Smooth muscle cell (in vitro differentiated cells): Measurements from ENCODE around the gene NID1. TPM values are rescaled to one million over a fixed set of nuclear protein-coding genes. Genes with fewer than 3 reads are reported as not detected.
A peak's percentile ranks its signal among the peaks of the same experiment; 100 is the strongest.

Experiments used
- DNase-seq: peaks from one replicate; lab custom pipeline; 2025; ENCODE audit not compliant: unreplicated experiment; lab: John Stamatoyannopoulos, UW
- H2AFZ ChIP-seq: fragments of 200-600 bp; sonication (generic); 2 replicates; pipeline ENCODE4 v1.6.0; 2016; ENCODE audit warnings: antibody characterized with exemption, low read depth, mild to moderate bottlenecking
- H3F3A ChIP-seq: fragments of 200-600 bp; sonication (generic); 2 replicates; pipeline ENCODE4 v1.6.0; 2017; ENCODE audit warnings: antibody characterized with exemption, low read depth
- H3K27ac ChIP-seq: fragments of 200-600 bp; sonication (generic); 2 replicates; pipeline ENCODE4 v1.5.1; 2016; ENCODE audit warnings: low read depth, mild to moderate bottlenecking
- H3K27me3 ChIP-seq: fragments of 200-600 bp; sonication (generic); 2 replicates; pipeline ENCODE4 v1.6.1; 2016; ENCODE audit warnings: low read depth, mild to moderate bottlenecking
- H3K36me3 ChIP-seq: fragments of 200-600 bp; sonication (generic); 2 replicates; pipeline ENCODE4 v1.5.1; 2016; ENCODE audit warnings: low read depth
- H3K4me1 ChIP-seq: fragments of 200-600 bp; sonication (generic); 2 replicates; pipeline ENCODE4 v1.5.1; 2016; ENCODE audit warnings: low read depth
- H3K4me2 ChIP-seq: fragments of 200-600 bp; sonication (generic); 2 replicates; pipeline ENCODE4 v1.6.0; 2016; ENCODE audit warnings: mild to moderate bottlenecking
- H3K4me3 ChIP-seq: fragments of 200-600 bp; sonication (generic); 2 replicates; pipeline ENCODE4 v1.5.1; 2016; ENCODE audit warnings: mild to moderate bottlenecking
- H3K79me2 ChIP-seq: fragments of 200-600 bp; sonication (generic); 2 replicates; pipeline ENCODE4 v1.6.0; 2016; ENCODE audit warnings: low read depth, mild to moderate bottlenecking
- H3K9ac ChIP-seq: fragments of 200-600 bp; sonication (generic); 2 replicates; pipeline ENCODE4 v1.6.0; 2016; ENCODE audit warnings: low read depth
- H3K9me3 ChIP-seq: fragments of 200-600 bp; sonication (generic); replicated peaks from 2 replicates; pipeline ENCODE4 v1.5.1; 2016; ENCODE audit warnings: low read depth
- H4K20me1 ChIP-seq: fragments of 200-600 bp; sonication (generic); 2 replicates; pipeline ENCODE4 v1.6.0; 2016; ENCODE audit warnings: low read depth
- CTCF ChIP-seq: fragments of 200-600 bp; sonication (generic); IDR thresholded peaks from 2 replicates; pipeline ENCODE4 v1.5.1; 2017; ENCODE audit warnings: borderline replicate concordance, mild to moderate bottlenecking, antibody characterized with exemption; ENCODE audit not compliant: insufficient read depth, poor library complexity, severe bottlenecking
- WGBS: methylation state at CpG from one replicate; pipeline ENCODE4 v1.1.7; 2016; ENCODE audit warnings: low lambda C conversion rate; 5-methylcytosine and 5-hydroxymethylcytosine counted together
- polyA plus RNA-seq: library from polyadenylated mRNA; unstranded; fragments of >200 nt; fragmentation: Nextera tagmentation; extraction: Ambion mirVana; gene quantifications from 2 replicates; pipeline ENCODE4 v1.2.1, GENCODE V29; 2016
- total RNA-seq: library from RNA; depleted of rRNA; stranded (reverse); fragments of >200 nt; gene quantifications from 2 replicates; pipeline ENCODE4 v1.2.3, GENCODE V29; 2014

The NID1 gene
- total and polyA plus RNA-seq, 2 experiments from 2014 or later, result 52.9 to 74.1 TPM

GRCh38 chr1:235946571-235946981 is 118.3 kb downstream of the NID1 start:
- Histone ChIP-seq H3K36me3 (no peaks in the 10 kb centered on the region), H3K4me3 (no peak overlapping the region), H3K27me3 (no peaks in the 10 kb centered on the region), H3K9me3 (no peaks in the 10 kb centered on the region), H3K9ac (no peak overlapping the region), H3K4me1 (peaks cover 5% of the 10 kb centered on the region), H3K4me2 (no peak overlapping the region), H3F3A (peaks cover 12% of the 10 kb centered on the region), H2AFZ (no peak overlapping the region), H4K20me1 (no peaks in the 10 kb centered on the region), H3K27ac (no peak overlapping the region), H3K79me2 (no peaks in the 10 kb centered on the region)
- WGBS, result 71% methylated on average over 5 of the region's 5 CpGs
- no peak for DNase-seq
- no peak for TF ChIP-seq CTCF

DNA sequence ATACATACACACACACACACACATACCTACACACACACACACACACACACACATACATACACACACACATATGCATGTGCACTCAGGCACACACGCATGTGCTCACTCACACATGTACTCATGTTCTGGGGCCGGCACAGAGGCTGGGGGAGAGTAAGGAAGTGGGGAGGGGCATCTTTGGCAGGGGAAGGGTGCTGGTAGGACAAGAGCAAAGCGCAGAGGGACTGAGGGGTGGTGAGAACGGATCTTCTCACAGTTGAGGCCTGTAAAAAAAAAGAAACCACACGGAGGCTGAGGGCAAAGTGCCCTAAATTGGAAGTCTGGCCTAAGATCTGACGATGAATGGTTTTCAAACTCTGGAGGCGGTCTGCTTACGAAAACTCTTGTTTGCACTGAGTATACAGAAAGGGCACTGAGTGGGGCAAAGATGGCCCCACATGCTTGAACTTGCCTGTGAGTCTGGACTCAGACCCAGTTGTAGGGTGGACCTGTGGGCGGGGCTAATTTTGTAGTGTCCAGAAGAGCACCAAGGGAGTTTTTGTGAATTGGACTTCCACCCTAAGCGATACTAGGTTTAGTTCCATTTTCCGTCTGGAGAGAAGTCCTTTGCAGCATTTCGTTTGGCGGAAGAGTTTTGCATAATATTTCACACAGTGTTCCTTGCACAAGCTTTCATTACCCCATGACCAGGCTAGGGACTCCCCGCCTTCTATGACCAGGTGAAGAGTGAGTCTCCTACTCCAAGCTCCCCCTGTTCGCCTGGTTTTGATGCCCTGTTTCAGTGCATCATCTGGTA is 118.9 kb downstream of the NID1 start:
- no peak for TF ChIP-seq CTCF
- no peaks in the 10 kb centered on the region for H4K20me1 ChIP-seq
- no peaks in the 10 kb centered on the region for H3K27me3 ChIP-seq
- H3K79me2 ChIP-seq, result no peaks in the 10 kb centered on the region
- peaks cover 12% of the 10 kb centered on the region for H3F3A ChIP-seq
- H3K9me3 ChIP-seq, result no peaks in the 10 kb centered on the region
- no peak overlapping the region for H3K27ac ChIP-seq
- no peak overlapping the region for H3K4me2 ChIP-seq
- no peaks in the 10 kb centered on the region for H3K36me3 ChIP-seq
- no peak overlapping the region for H3K4me3 ChIP-seq
- H2AFZ ChIP-seq, result no peak overlapping the region
- DNase-seq, result no peak
- H3K4me1 ChIP-seq, result peaks cover 5% of the 10 kb centered on the region
- 96% methylated on average over 15 of the region's 15 CpGs for WGBS
- no peak overlapping the region for H3K9ac ChIP-seq

DNA sequence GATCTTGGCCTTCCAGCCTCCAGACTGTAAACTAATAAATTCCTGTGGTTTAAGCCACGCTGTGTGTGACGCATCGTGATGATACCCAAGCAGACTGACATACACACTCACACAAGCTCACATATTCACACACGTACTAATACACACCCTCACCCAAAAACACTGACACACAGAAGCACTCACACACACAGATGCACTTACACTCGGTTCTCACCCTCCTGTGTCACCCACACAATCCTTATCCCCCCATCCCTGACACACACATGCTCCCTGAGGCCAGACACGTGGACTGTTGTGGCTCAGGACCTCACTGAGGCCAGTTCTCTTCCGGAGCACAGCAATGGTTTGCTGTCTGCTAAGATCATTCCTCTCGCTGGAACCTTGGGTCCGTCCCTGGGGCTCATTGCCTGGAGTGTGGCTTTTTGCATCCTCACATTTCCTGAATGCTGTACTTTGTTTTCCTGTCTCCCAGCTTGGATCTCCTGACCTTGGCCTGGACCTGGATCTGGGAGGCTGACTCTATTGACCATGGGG is 121.2 kb downstream of the NID1 start:
- peak overlapping the region; percentile 88 for H3K27ac ChIP-seq
- peaks cover 5% of the 10 kb centered on the region for H3K4me1 ChIP-seq
- no peak overlapping the region for H3K4me3 ChIP-seq
- no peaks in the 10 kb centered on the region for H4K20me1 ChIP-seq
- peak; percentile 13 for DNase-seq
- no peaks in the 10 kb centered on the region for H3K27me3 ChIP-seq
- H3K79me2 ChIP-seq, result no peaks in the 10 kb centered on the region
- H3K9me3 ChIP-seq, result no peaks in the 10 kb centered on the region
- no peaks in the 10 kb centered on the region for H3K36me3 ChIP-seq
- 6% methylated on average over 9 of the region's 9 CpGs for WGBS
- H3K9ac ChIP-seq, result peak overlapping the region; percentile 60
- peaks cover 12% of the 10 kb centered on the region for H3F3A ChIP-seq
- peak overlapping the region; percentile 2 for H2AFZ ChIP-seq
- peak overlapping the region; percentile 72 for H3K4me2 ChIP-seq
- TF ChIP-seq CTCF, result no peak
